DMS53 treated with DMSO at 0.1 percent for 48 hours (cell line): ENCODE data around the gene SDK1.

Experiments used
- DNase-seq: peaks from one replicate; lab custom pipeline; 2025; ENCODE audit not compliant: unreplicated experiment; lab: John Stamatoyannopoulos, UW

SDK1 gene

DNA sequence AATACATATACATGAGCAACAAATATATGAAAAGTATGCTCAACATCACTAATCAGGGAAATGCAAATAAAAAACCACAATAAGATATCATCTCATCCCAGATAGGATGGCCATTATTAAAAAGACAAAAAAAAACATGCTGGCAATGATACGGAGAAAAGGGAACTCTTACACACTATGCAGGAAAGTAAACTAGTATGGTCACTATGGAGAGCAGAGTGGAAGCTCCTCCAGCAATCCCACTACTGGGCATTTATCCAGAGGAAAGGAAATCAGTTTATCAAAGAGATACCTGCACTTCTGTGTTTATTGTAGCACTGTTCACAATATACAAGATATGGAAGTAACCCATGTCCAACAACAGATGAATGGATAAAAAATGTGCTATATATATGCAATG, 217.5 kb downstream of the SDK1 start:
- DNase-seq, result no peak

DNA sequence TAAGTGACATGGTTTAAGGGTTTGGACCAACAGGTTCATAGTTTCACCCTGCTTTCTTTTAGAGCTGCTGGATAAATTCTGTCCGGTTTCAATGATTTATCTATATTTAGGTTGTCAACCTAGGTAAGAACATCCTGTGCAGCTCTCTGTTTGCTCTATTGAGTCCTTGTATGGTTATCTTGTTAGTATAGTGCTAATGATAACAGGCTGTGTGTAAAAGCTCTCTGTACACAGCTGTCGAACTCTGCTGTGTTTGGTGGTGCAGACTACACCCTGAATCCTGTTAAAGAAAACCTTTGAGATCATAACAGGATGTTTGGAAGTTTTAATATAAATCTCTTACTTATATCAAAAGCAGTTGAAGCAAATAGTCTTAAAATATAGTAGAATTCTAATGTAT, 219.2 kb downstream of the SDK1 start:
- peak; percentile 86 for DNase-seq

DNA sequence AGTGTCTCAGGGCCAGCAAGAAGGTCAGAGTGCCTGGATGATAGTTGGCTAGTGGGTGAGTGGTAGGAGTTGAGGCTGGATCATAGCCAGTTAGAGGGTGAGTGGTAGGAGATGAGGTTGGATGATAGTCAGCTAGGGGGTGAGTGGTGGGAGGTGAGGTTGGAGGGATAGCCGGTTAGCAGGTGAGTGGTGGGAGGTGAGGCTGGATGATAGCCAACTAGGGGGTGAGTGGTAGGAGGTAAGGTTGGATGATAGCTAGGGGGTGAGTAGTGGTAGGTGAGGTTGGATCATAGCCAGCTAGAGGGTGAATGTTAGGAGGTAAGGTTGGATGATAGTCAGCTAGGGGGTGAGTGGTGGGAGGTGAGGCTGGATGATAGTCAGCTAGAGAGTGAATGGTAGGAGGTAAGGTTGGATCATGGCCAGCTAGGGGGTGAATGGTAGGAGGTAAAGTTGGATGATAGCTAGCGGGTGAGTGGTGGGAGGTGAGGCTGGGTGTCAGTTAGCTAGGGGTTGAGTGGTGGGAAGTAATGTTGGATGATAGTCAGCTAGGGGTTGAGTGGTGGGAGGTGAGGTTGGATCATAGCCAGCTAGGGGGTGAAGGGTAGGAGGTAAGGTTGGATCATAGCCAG, 226.6 kb downstream of the SDK1 start:
- no peak for DNase-seq

DNA sequence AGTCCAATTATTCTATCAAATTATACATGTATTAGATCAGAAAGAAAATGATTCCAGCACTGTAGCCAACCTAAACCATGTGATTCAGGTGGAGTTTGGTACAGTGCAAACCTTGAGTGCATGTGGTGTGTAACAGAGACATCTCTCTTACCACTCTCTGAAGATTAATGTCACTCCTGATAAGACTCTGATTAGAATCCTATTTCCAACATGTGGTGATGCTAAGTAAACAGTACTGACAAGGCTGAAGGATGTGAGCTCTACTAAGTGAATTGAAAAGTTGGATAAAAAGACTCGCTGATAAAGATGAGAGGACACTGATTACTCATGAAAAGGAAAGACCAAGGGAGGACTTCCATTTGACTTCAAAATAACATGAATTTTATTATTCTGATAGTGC, 232.0 kb downstream of the SDK1 start:
- DNase-seq, result no peak

DNA sequence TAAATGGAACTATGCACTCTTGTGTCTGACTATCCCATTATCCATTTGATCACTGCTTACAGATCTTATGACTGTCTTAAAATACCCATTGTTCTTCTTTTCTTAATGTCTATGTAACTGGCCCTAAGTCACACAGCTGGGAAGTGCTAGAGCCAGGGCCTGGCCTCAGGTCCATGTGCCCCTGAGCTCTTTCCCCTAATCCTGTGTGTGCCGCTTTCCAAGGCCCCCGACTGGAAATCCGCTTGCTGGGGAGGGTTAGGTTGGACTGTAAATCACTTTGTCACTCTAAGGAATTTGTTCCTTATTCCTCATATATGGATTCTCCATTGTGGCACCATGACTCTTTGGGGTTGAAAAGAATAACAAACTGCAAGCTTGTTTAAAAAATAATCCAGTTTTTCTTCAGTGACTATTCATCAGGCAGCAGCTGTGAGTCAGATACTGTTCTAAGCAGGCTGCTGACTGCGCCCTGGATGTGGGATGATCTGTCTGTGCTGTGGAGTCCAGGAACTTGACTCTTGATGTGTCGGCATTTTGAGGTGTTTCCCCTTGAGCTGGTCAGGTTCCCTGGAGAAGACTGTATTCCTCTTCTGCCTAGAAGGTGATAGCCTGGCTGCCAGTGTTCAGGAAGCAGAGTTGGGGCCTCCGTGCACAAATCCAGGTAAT, 236.3 kb downstream of the SDK1 start:
- no peak for DNase-seq

DNA sequence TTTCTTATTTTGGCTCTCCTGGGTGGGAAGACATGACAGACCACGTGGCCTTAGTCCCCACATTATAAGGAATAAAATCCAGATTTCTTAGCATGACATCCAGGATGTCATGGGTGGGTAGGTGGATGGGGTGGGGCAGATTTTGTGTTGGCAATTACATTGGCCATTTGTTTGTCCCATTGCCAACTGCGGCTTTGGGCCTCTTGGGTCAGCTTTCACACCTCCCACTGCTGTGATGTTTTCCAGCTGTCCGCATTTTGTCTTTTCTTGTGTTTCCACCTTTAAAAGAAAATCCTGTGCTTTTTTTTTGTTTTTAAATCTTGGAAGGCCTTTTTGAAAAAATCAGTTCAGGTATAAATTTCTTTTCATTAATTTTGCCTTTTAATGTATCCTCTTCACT, 237.0 kb downstream of the SDK1 start:
- no peak for DNase-seq

DNA sequence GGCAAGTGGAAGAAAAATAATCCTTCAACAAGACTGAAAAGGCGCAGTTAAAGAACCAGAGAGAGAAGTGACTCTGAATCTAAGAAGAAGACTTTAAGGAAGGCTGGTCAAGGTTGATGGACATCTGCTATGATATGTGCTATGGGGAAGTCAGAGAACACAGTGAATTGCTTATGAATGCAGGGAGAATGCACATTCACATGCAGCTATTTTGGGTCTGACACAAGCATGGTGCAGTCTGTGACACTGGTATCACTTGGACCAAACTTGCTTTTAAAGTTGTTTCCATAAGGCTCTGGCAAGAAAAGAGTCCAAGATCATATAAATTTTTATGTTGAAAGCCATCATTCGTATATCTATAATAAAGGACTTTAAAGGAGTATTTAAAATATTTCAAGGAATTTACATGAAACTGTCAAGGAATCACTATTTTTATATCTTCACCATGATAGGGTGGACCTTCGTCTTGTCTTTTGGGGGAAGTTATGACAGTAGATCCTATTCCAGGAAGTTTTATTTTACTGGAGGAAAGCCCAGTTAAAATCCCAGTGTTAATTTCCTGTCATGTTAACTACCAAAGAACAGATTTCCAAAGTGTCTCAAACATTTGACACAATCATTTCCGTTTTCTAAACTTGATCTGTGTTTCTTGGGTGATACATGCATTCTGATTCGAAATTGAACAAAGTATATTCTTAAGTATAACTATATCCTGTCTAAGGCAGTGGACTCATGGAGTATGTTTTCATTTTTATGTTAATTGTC, 239.6 kb downstream of the SDK1 start:
- no peak for DNase-seq

DNA sequence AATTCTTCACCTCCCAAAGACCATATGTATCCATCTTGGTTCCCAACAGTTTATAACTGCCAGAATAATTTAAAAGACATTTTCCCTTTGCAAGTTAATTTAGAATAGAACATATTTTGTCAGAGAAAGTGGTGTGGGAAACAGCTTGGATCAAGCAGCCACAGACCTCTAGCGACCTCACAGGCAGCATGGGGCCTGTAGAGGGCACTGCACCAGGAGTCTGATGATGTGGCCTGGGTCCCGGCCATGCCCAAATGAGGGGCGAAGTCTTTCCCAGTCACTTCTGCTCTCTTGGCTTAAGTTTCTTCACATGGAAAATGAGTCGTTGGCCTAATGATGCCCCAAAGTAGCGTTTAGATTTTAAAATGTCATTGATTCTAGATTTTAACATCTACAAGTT, 243.2 kb downstream of the SDK1 start:
- no peak for DNase-seq

DNA sequence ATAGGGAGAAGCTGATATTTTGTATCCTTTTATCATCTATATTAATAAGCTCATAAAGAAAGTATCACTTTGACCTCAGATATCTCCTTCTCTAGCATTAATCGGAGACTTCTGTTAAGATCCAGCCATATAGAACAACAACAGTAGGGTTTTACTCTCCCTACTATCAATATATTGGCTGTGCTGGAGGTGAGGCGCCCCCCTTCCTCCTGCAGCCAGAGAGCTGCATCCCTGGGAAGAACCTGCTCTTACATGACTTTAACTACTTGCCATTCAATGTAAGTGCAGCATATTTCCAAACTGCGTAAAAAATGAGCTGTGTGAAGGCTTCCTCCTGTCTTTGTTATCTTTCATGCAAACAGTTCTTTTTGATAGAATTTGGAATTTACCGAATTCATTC, 247.8 kb downstream of the SDK1 start:
- no peak for DNase-seq

DNA sequence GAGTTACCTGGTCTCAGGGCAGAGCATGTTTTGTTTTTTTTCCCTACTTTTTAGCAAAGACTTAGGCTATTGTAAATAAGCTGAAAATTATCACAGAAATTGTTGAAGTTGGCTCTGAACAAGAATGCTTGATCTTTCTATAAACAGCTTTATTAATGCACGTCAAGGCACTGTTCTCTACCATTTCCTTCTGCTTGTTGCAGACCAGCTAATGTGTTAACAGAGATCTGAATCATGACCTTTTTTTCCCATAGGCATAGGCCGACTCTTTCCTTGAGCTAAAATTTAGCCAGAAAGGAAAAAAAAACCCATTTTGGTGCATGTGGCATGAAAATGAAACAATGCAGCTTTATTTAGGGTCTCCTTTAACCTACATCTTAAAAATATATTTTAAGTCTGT, 248.5 kb downstream of the SDK1 start:
- no peak for DNase-seq

DNA sequence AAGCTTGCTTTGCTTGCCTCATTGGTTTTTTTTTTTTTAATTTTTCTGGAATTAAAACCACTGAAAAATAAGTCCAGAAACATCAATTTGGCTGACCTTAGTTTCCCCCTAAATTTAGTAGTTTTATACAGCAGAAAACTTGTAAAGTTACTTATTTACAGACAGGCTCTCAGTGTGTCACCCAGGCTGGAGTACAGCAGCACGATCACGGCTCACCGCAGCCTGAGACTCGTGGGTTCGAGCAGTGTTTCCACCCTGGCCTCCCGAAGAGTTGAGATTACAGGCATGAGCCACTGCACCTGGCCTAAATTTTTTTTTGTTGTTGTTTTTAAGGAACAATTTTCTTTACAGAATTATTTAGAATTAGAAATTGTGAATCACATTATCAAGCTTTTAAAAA, 250.5 kb downstream of the SDK1 start:
- no peak for DNase-seq

DNA sequence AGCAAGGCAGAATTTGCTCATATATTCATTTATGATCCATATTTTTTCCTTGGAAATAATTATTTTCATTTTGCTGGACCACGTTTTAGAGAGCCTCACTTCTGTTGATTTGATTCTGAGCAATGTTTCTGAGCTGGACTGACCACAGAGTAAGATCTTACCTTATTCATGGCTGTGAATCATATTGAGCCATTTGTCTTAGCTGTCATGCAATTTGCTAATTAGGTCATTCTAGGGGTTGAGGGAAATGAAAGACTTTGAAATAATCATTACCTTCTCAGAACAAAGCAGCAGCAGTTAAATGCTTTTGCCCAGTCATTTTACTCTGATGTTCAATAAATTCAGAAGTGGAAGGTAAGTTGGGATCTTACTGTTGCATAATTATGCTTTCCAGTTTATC, 251.4 kb downstream of the SDK1 start:
- DNase-seq, result no peak

DNA sequence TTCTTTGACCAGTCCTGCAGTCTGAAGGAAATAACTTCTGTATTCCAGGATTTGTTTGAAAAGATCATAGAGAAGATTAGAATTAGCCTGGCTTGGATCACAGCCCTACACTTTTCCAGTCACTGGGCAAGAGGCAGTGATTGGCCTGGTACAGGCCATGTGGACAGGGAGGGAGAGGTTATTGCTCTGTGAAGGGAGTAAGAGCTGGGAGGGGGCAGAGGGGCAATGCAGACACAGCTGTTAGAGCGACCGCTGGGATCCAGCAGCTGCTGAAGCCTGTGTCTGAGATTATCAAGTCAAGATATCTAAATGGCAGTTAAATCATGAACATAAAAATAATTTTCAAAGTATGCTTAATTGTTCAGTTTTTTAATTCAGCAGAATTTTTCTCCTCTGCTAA, 257.3 kb downstream of the SDK1 start:
- DNase-seq, result no peak

DNA sequence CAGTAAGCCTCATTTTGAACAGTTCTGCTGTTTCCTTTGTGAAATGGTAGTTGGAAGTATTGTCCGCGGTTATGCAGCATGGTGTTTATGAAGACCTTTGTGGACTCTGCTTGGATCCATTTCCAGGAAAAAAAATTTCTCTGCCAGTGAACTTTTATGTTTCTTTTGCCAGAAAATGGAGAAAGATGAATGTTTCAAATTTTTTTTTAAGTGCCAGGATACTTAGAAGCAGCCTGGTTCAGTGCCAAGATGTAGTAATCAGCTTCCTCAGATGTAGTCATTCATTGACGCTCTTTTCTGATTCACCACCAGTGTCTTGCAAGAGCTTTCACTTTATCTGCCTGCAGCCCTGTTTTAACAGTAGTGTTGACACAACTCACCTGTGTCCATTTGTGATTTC, 258.2 kb downstream of the SDK1 start:
- no peak for DNase-seq

DNA sequence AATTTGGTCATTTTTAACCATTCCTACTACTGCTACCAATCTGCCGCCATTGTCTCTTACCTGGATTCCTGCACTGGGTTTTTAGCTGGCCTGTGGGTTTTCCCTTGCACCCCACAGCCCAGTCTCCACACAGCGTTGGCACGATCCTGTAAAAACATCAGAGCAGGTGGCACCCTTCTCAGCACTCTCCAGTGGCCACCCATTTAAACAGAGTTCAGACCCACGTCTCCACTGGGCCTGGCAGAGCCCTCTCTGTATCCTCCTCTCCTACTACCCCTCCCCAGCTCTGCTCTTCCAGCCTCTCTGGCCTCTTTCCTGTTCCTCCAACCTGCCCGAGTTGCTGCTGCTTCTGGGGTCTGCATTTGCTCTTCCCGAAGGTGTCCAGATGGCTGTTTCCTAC, 259.4 kb downstream of the SDK1 start:
- DNase-seq, result no peak

DNA sequence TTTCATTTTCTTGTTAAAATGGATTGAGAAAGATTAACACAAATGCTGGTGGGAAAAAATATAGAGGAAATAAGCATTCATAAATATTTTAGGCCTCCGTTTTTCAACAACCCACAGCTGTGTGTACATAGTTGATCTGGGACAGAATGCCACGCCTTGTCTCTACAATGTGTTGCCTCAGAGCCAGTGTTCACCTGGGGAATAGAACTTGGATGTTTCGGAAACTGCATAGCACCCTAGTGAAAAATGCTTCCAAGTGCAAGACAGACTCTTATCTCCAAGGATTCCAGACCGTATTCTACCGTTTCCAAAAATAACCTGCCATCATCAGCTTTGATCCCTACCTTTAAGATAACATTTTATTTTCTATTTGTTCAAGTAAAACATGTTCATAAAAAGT, 260.9 kb downstream of the SDK1 start:
- DNase-seq, result no peak

DNA sequence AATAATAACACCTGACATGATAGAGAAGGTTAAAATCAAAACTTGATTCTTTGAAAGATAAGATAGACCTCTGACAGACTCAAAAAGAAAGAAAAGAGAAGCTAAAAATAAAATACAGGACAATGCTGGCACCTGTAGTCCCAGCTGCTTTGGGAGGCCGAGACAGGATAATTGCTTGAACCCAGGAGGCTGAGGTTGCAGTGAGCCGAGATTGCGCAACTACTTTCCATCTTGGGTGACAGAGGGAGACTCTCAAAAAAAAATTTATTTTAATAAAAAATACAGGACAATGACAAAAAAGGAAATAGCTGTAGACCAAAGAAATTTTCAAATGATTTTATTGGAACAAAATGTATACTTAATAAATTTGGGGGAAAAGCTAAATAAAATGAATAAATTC, 263.2 kb downstream of the SDK1 start:
- no peak for DNase-seq

DNA sequence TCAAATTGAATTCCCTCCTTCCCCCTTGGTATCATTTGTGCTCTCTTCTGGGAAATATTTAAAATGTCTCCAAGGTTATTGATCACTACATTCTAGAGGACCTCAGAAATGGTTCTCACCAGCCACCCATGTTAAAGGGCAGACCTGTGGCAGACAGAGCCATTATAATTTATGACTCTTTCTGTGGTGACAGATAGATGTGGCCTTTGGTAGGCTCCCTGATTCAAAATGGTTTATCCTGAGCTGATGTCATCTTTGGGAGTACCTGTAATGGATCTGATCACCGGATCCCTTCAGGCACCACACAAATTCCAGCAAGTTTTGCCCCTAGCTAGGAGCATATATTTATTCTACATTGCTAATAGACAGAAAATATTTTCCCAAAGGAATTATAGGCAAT, 267.5 kb downstream of the SDK1 start:
- no peak for DNase-seq

DNA sequence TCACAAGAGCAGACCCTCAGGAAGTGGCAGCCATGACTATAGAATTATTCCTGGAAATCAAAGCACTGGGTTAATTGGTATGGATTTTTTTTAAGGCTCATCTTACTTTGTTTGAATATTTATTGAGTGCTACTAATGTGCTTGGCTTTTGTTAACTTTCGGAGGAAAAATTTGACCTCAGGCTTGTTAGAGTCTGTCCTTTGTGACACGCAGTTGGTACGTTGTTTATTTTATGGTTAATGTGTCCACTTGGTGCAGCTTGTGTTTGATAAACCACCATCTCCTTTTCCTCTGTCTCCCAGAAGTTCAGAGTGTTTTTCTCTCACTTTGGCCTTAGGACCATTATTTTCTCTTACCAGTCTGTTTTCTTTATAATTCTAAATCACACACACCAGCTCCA, 268.6 kb downstream of the SDK1 start:
- DNase-seq, result no peak

DNA sequence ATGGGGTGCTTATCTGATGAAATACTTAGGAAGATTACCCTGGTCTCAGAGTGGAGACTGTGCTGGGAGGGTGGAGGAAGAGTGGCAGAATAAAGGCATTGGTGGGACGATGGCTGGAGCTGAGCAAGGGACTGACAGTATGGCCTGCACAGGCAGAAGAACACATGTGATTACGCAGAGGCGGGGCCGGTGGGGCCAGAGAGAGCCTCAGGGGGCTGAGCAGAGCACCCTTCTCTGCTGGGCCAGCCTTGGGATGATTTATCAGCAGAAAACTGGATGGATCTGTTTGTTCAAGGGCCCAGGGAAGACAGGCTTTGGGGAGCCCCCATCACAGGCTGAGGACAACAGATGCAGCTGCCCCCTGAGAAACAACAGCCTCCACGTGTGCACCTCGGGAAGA, 272.1 kb downstream of the SDK1 start:
- no peak for DNase-seq

DNA sequence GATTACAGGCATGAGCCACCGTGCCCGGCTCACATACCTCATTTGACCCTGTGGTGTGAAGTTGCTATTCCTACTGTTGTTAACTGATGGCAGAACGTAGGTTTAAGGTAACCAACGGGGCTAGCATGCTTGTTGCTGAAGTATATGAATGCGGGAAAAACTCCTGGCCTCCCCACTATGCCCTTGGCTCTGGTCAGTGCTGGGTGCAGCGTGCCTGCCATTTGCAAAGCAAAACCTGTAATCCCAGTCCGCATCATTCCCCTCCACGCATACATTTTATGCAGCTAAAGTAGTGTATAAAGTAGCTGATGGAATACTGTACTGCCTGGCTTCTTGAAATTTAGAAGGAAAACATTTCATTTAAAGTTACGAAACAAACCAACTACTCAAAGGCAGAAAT, 273.3 kb downstream of the SDK1 start:
- no peak for DNase-seq

DNA sequence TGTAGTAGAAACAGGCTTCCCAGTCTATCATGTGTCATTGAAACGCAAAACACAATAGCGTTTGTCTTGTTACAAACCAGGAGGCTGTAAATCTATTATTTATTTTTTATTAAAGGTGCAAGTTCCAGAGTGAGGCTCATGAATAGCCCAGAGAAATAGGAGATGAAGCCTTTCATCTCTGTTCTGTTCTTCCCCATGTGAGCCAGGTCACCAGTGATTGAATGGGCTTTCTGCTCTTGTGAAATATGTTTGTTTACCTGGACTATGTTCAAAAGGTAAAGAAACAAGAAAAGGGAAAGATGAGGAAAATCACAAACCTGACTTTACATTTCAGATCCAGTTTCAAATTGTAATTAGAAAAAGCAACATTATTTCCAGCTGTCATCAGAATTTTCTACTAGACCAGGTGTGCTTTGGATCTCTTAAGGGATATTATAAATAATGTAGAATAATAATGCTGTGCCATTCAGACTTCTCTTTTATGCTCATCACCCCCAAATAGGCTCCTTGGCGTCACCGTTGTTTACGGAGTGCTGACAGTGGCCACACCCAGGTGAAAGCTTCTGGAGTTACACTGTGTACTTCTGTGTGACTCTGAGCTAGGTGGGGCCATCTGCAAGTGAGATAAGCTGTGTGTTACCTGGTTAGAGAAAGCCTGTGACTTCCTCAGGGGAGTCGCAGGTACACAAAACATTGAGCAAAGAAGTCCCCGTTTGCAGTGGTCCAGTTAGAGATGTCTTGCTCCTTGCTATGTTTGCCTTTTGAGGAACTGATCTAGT, 274.9 kb downstream of the SDK1 start:
- DNase-seq, result no peak
